NCI-H1436 treated with DMSO at 0.1 percent for 48 hours (cell line): ENCODE data around the gene LAMB1.

ENCODE experiments used
- DNase-seq: peaks from one replicate; lab custom pipeline; 2025; lab: John Stamatoyannopoulos, UW

LAMB1 gene

GRCh38 chr7:107998660-107999480 is 4.1 kb downstream of the LAMB1 start:
- DNase-seq: no peak

- no peak for DNase-seq
Measured at GRCh38 chr7:107998150-107998549, 4.8 kb downstream of the LAMB1 start.

GRCh38 chr7:107996072-107996882 is 6.7 kb downstream of the LAMB1 start:
- DNase-seq: no peak

- no peak for DNase-seq
Measured at GRCh38 chr7:107995184-107996071, 7.5 kb downstream of the LAMB1 start.

GRCh38 chr7:107994421-107995030 is 8.4 kb downstream of the LAMB1 start:
- DNase-seq: no peak

GRCh38 chr7:107993891-107994291 is 9.1 kb downstream of the LAMB1 start:
- no peak for DNase-seq

- no peak for DNase-seq
Measured at GRCh38 chr7:107989618-107990373, 13.2 kb downstream of the LAMB1 start.

GRCh38 chr7:107982918-107983389 is 20.0 kb downstream of the LAMB1 start:
- DNase-seq: no peak

- DNase-seq: no peak
Measured at GRCh38 chr7:107982042-107982840, 20.7 kb downstream of the LAMB1 start.

GRCh38 chr7:107981466-107981865 is 21.5 kb downstream of the LAMB1 start:
- no peak for DNase-seq

GRCh38 chr7:107980671-107981190 is 22.2 kb downstream of the LAMB1 start:
- DNase-seq: no peak

- DNase-seq: no peak
Measured at GRCh38 chr7:107980171-107980570, 22.8 kb downstream of the LAMB1 start.

GRCh38 chr7:107978815-107979408 is 24.0 kb downstream of the LAMB1 start:
- no peak for DNase-seq

GRCh38 chr7:107977048-107977447 is 25.9 kb downstream of the LAMB1 start:
- no peak for DNase-seq

- no peak for DNase-seq
Measured at GRCh38 chr7:107976620-107977019, 26.3 kb downstream of the LAMB1 start.

- DNase-seq: no peak
Measured at GRCh38 chr7:107975394-107976013, 27.5 kb downstream of the LAMB1 start.

GRCh38 chr7:107973861-107974260 is 29.1 kb downstream of the LAMB1 start:
- no peak for DNase-seq

GRCh38 chr7:107972941-107973376 is 30.0 kb downstream of the LAMB1 start:
- DNase-seq: no peak

GRCh38 chr7:107972075-107972482 is 30.9 kb downstream of the LAMB1 start:
- DNase-seq: no peak
